Measurements from ENCODE around the gene PRKACB. TPM values are rescaled to one million over a fixed set of nuclear protein-coding genes. Genes with fewer than 3 reads are reported as not detected.

The PRKACB gene
- polyA plus RNA-seq, 1 donor (not counting 4 experiments of a cell fraction or from before 2014, with no cell fraction given) = 15.3 TPM

- Histone ChIP-seq H3K36me3 (ENCODE audit: control insufficient read depth in 2 of 2, extremely low read depth in 1 of 2, insufficient read depth in 2 of 2, low read length in 2 of 2) (no peaks in the 10 kb centered on the region), H3K4me3 (ENCODE audit: control insufficient read depth in 2 of 3, extremely low read depth in 1 of 3, insufficient read depth in 2 of 3, low read depth in 1 of 3, low read length in 3 of 3) (no peak overlapping the region), H3K9me1 (ENCODE audit: control insufficient read depth, extremely low read depth, insufficient read depth, low read length) (no peaks in the 10 kb centered on the region), H3K79me2 (ENCODE audit: control insufficient read depth, insufficient read depth, low read length) (no peaks in the 10 kb centered on the region), H3K9me3 (ENCODE audit: control insufficient read depth, low read depth, low read length) (no peaks in the 10 kb centered on the region), H3K27me3 (ENCODE audit: control insufficient read depth, extremely low read depth, insufficient read depth, low read length) (no peaks in the 10 kb centered on the region), H3K4me2 (ENCODE audit: control insufficient read depth, extremely low read depth, insufficient read depth, low read depth, low read length) (no peak overlapping the region), H3K9ac (ENCODE audit: control insufficient read depth, extremely low read depth, insufficient read depth, low read length) (no peak overlapping the region), H2AFZ (ENCODE audit: control insufficient read depth, low read length) (no peak overlapping the region), H3K4me1 (ENCODE audit: control insufficient read depth, extremely low read depth, insufficient read depth, low read length) (no peaks in the 10 kb centered on the region), H4K20me1 (ENCODE audit: control insufficient read depth, extremely low read depth, insufficient read depth, low read length) (no peaks in the 10 kb centered on the region), H3K27ac (ENCODE audit: control insufficient read depth, insufficient read depth, low read length) (no peak overlapping the region)
- dilution Hi-C loops (cut with MboI; ENCODE audit: extremely low pct_ligation_motif_present, low sequenced_read_pairs) = no loop called here
- TF ChIP-seq, protein P1, sequence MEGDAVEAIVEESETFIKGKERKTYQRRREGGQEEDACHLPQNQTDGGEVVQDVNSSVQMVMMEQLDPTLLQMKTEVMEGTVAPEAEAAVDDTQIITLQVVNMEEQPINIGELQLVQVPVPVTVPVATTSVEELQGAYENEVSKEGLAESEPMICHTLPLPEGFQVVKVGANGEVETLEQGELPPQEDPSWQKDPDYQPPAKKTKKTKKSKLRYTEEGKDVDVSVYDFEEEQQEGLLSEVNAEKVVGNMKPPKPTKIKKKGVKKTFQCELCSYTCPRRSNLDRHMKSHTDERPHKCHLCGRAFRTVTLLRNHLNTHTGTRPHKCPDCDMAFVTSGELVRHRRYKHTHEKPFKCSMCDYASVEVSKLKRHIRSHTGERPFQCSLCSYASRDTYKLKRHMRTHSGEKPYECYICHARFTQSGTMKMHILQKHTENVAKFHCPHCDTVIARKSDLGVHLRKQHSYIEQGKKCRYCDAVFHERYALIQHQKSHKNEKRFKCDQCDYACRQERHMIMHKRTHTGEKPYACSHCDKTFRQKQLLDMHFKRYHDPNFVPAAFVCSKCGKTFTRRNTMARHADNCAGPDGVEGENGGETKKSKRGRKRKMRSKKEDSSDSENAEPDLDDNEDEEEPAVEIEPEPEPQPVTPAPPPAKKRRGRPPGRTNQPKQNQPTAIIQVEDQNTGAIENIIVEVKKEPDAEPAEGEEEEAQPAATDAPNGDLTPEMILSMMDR (optimal IDR thresholded peaks at IDR 0.05 in 1 of 3, IDR thresholded peaks at IDR 0.05 in 1 of 3, conservative IDR thresholded peaks at IDR 0.05 in 1 of 3; ENCODE audit: extremely low read depth in 1 of 3, insufficient read depth in 2 of 3, low read length in 3 of 3) = no peak
- TF ChIP-seq EZH2 (IDR thresholded peaks at IDR 0.05; ENCODE audit: low read length) = no peak
- FAIRE-seq = no peak
- no peak for DNase-seq (ENCODE audit: low read depth, low spot score)
Observed at GRCh38 chr1:84162295-84162694, 18.2 kb downstream of the PRKACB start.

DNA sequence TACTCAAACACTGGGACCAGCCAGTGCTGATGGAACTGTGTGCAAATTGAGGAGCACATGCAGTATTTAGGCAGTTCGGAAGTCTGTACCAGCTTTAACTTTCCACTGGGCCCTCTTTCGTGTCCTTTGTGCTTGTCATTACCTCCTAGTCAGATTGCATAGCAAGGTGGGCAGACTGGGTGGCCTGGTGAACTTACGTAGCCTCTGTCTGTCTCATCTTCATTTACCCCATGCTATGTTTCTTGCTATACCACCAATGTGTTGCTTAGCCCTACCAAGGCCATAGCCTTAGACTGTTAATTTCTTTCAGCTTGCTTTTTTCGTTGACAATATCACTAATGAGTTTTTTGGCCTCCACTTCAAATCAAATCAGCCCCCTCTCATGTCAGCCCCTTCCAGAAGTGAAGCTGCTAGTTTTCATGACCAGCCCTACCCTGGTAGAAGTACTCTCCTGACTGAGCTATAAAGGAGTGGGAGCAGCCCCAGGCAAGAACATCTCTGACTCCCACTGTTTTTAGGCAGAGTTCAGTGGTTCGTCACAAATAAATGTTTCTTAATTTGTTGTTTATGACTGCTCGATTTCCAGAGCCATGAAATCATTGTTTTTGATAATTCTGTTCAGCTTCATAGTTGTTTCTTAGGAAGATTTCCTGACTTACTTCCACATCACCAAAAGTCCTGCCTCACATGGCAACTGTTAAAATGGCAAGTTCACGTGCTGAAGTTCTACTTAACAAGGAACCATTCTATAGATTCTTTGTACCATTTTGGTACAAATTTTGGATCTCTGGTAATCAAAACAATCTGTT is 19.3 kb downstream of the PRKACB start:
- Histone ChIP-seq H2AFZ (ENCODE audit: control insufficient read depth, low read length) (no peak overlapping the region), H3K27ac (ENCODE audit: control insufficient read depth, insufficient read depth, low read length) (no peak overlapping the region), H3K27me3 (ENCODE audit: control insufficient read depth, extremely low read depth, insufficient read depth, low read length) (no peaks in the 10 kb centered on the region), H3K36me3 (ENCODE audit: control insufficient read depth in 2 of 2, extremely low read depth in 1 of 2, insufficient read depth in 2 of 2, low read length in 2 of 2) (no peaks in the 10 kb centered on the region), H3K79me2 (ENCODE audit: control insufficient read depth, insufficient read depth, low read length) (no peaks in the 10 kb centered on the region), H3K9ac (ENCODE audit: control insufficient read depth, extremely low read depth, insufficient read depth, low read length) (no peak overlapping the region), H3K9me3 (ENCODE audit: control insufficient read depth, low read depth, low read length) (no peaks in the 10 kb centered on the region), H3K9me1 (ENCODE audit: control insufficient read depth, extremely low read depth, insufficient read depth, low read length) (no peaks in the 10 kb centered on the region), H3K4me3 (ENCODE audit: control insufficient read depth in 2 of 3, extremely low read depth in 1 of 3, insufficient read depth in 2 of 3, low read depth in 1 of 3, low read length in 3 of 3) (no peak overlapping the region), H3K4me1 (ENCODE audit: control insufficient read depth, extremely low read depth, insufficient read depth, low read length) (no peaks in the 10 kb centered on the region), H3K4me2 (ENCODE audit: control insufficient read depth, extremely low read depth, insufficient read depth, low read depth, low read length) (no peak overlapping the region), H4K20me1 (ENCODE audit: control insufficient read depth, extremely low read depth, insufficient read depth, low read length) (no peaks in the 10 kb centered on the region)
- TF ChIP-seq EZH2 (IDR thresholded peaks at IDR 0.05; ENCODE audit: low read length) = no peak
- TF ChIP-seq, protein P1 (optimal IDR thresholded peaks at IDR 0.05 in 1 of 3, IDR thresholded peaks at IDR 0.05 in 1 of 3, conservative IDR thresholded peaks at IDR 0.05 in 1 of 3; ENCODE audit: extremely low read depth in 1 of 3, insufficient read depth in 2 of 3, low read length in 3 of 3) = no peak
- dilution Hi-C loops (cut with MboI; ENCODE audit: extremely low pct_ligation_motif_present, low sequenced_read_pairs) = no loop called here
- no peak for DNase-seq (ENCODE audit: low read depth, low spot score)
- FAIRE-seq = no peak
